Panc1 (cell line): ENCODE data around the gene KCNMB2. TPM values are rescaled to one million over a fixed set of nuclear protein-coding genes. Genes with fewer than 3 reads are reported as not detected.

ENCODE experiments used
- ATAC-seq: fragments of 200-7000 bp; cut with Tn5 transposase; 2 replicates; pipeline ENCODE4 v1.9.1; 2020; ENCODE audit warnings: mild to moderate bottlenecking, moderate library complexity
- BruUV-seq: library from RNA; stranded (reverse); fragments of 400-500 nt; replicated peaks from 2 replicates; lab custom pipeline; 2021; lab: Mats Ljungman, UMichigan
- CTCF ChIA-PET: fragments of 300-600 bp; sonication (Branson Sonifier 250); formaldehyde crosslinking; loops from one replicate; lab custom pipeline; 2022; ENCODE audit warnings: antibody characterized with exemption; lab: Charles Lee
- POLR2A ChIA-PET: fragments of 300-600 bp; sonication (Branson Sonifier 250); formaldehyde crosslinking; loops from one replicate; lab custom pipeline; 2022; ENCODE audit warnings: antibody characterized with exemption; lab: Charles Lee
- DNase-seq: peaks from one replicate; pipeline ENCODE4 v3.0.0-alpha.2; 2010; ENCODE audit warnings: low read depth, low spot score
- H3K27ac ChIP-seq: 2 replicates; pipeline ENCODE4 v1.5.1; 2011; ENCODE audit warnings: mild to moderate bottlenecking, low read length, inconsistent platforms
- H3K27me3 ChIP-seq: fragments of 200-500 bp; sonication (Bioruptor generic); 2 replicates; pipeline ENCODE4 v1.6.0; 2014; ENCODE audit warnings: low read length, inconsistent platforms; ENCODE audit not compliant: control insufficient read depth, insufficient read depth
- H3K36me3 ChIP-seq: fragments of 200-500 bp; sonication (Bioruptor generic); 2 replicates; pipeline ENCODE4 v1.5.1; 2014; ENCODE audit warnings: inconsistent platforms, mild to moderate bottlenecking, low read length, moderate library complexity; ENCODE audit not compliant: control insufficient read depth, insufficient read depth
- H3K4me1 ChIP-seq: 2 replicates; pipeline ENCODE4 v1.5.1; 2011; ENCODE audit warnings: inconsistent platforms, mild to moderate bottlenecking, low read length, moderate library complexity; ENCODE audit not compliant: control insufficient read depth, insufficient read depth
- H3K4me3 ChIP-seq, 2 experiments: 2 replicates each; pipeline ENCODE4 v1.5.1; 2011 to 2012; ENCODE audit warnings: low read depth in 2 of 2, low read length in 2 of 2, mild to moderate bottlenecking in 2 of 2, inconsistent platforms in 1 of 2, moderate library complexity in 1 of 2
- H3K9me3 ChIP-seq: fragments of 200-500 bp; sonication (Bioruptor generic); 2 replicates; pipeline ENCODE4 v1.5.1; 2014; ENCODE audit warnings: low read depth, mild to moderate bottlenecking, inconsistent platforms, low read length, moderate library complexity; ENCODE audit not compliant: control insufficient read depth, insufficient read depth
- CTCF ChIP-seq: fragments of 450-650 bp; IDR thresholded peaks from 2 replicates; pipeline ENCODE4 v1.5.1; 2017; ENCODE audit warnings: mild to moderate bottlenecking
- POLR2AphosphoS5 ChIP-seq: IDR thresholded peaks from 2 replicates; pipeline ENCODE4 v1.6.1; 2012; ENCODE audit warnings: mild to moderate bottlenecking, low read depth, low read length, moderate library complexity
- REST ChIP-seq, 2 experiments: IDR thresholded peaks; 2 replicates each; pipeline ENCODE4 v1.6.1; 2011 to 2012; ENCODE audit warnings: low read depth in 2 of 2, control low read depth in 1 of 2, low read length in 1 of 2, mild to moderate bottlenecking in 1 of 2, moderate library complexity in 1 of 2; ENCODE audit not compliant: insufficient read depth in 1 of 2
- SIN3A ChIP-seq: IDR thresholded peaks from 2 replicates; pipeline ENCODE4 v1.6.1; 2012; ENCODE audit warnings: low read depth, mild to moderate bottlenecking, low read length, moderate library complexity, borderline replicate concordance; ENCODE audit not compliant: insufficient read depth
- TCF7L2 ChIP-seq: IDR thresholded peaks from 2 replicates; pipeline ENCODE4 v1.6.1; 2011; ENCODE audit warnings: mild to moderate bottlenecking, low read depth, low read length, inconsistent platforms
- in situ Hi-C: cut with HindIII; loops from 2 replicates; pipeline ENCODE4 v1.10.0; 2016; ENCODE audit warnings: low sequenced_read_pairs, low pct_unique_long_range_greater_than_20kb
- intact Hi-C: fragments of 100-400 bp; cut with micrococcal nuclease; formaldehyde crosslinking; loops from one replicate; pipeline ENCODE4 v1.10.0; 2022; ENCODE audit not compliant: unreplicated experiment
- total RNA-seq: library from RNA; stranded (reverse); gene quantifications from one replicate; pipeline ENCODE4 v1.2.1, GENCODE V29; 2021; ENCODE audit not compliant: unreplicated experiment

The KCNMB2 gene
- total RNA-seq, 1 experiment from 2014 or later = not detected

DNA sequence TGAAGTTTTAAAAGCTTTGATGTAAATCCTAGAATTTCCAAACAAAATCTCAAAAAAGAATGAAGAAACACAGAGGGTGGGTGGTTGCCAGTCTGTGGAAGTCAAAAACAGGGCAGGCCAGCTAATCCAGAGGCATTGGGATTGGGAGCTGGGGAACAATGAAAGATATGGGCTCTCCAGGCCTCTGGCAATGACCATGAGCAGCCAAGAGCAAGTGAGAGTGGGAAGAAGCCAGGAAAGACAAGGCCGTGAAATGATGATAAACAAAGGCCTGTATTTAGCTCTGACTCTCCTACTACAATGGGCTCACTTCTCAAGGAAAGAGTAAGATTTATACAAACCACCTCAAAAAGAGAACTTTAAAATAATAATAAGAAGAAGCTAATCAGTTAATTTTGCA is 286.9 kb downstream of the KCNMB2 start:
- BruUV-seq = no TSS peak
- TF ChIP-seq CTCF (no peak), POLR2AphosphoS5 (no peak), SIN3A (no peak), TCF7L2 (no peak), REST (IDR thresholded peaks at IDR 0.05; ENCODE audit: insufficient read depth in 1 of 2, low read depth in 2 of 2, low read length in 1 of 2) (no peak)
- in situ Hi-C loops (no loop called here), intact Hi-C loops (no loop called here)
- H3K4me1 ChIP-seq = no peaks in the 10 kb centered on the region
- H3K9me3 ChIP-seq = no peaks in the 10 kb centered on the region
- POLR2A ChIA-PET = no interaction called here
- no peaks in the 10 kb centered on the region for H3K27me3 ChIP-seq
- no peak for DNase-seq
- CTCF ChIA-PET = no interaction called here
- H3K4me3 ChIP-seq = no peak overlapping the region
- no peak for ATAC-seq
- no peak overlapping the region for H3K27ac ChIP-seq
- no peaks in the 10 kb centered on the region for H3K36me3 ChIP-seq

DNA sequence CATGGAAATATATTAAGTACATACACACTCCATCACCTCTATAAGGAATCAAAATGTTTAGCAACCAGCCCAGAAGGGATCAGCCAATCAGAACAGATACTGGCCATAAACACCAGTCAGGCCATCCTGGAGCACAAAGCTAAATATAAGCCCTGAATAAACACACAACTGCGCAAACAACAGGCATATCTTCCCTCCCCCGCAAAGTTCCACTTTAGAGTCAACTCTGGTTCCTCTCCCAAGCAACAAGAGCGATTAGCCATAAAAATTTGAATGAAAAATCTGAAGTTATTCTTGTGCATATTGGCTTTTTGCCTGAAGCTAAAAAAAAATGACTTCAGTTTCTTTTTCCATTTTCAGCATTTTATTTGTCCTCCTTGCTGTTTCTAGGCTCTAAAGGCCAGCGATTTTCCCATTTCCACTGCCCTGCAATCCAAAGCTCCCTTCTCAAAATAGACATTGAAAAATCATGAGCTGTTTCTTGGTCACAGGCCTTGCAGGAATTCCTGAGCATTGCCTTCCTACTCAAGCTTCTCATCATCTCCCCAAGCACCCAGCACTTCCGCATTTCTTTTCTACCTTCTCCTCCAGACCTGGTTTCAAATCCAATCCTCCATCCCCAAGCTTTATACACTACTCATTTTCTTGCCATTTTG is 287.5 kb downstream of the KCNMB2 start:
- H3K27ac ChIP-seq = no peak overlapping the region
- BruUV-seq = no TSS peak
- in situ Hi-C loops (no loop called here), intact Hi-C loops (no loop called here)
- H3K27me3 ChIP-seq = no peaks in the 10 kb centered on the region
- no peaks in the 10 kb centered on the region for H3K36me3 ChIP-seq
- DNase-seq (no peak), ATAC-seq (no peak)
- TF ChIP-seq POLR2AphosphoS5 = no peak
- TF ChIP-seq TCF7L2 = no peak
- TF ChIP-seq SIN3A = no peak
- TF ChIP-seq REST (IDR thresholded peaks at IDR 0.05; ENCODE audit: insufficient read depth in 1 of 2, low read depth in 2 of 2, low read length in 1 of 2) = no peak
- no peak for TF ChIP-seq CTCF
- ChIA-PET CTCF (no interaction called here), POLR2A (no interaction called here)
- H3K9me3 ChIP-seq = no peaks in the 10 kb centered on the region
- no peaks in the 10 kb centered on the region for H3K4me1 ChIP-seq
- H3K4me3 ChIP-seq = no peak overlapping the region
